ENCODE measurements around the gene ANKMY1.

Gene ANKMY1

DNA sequence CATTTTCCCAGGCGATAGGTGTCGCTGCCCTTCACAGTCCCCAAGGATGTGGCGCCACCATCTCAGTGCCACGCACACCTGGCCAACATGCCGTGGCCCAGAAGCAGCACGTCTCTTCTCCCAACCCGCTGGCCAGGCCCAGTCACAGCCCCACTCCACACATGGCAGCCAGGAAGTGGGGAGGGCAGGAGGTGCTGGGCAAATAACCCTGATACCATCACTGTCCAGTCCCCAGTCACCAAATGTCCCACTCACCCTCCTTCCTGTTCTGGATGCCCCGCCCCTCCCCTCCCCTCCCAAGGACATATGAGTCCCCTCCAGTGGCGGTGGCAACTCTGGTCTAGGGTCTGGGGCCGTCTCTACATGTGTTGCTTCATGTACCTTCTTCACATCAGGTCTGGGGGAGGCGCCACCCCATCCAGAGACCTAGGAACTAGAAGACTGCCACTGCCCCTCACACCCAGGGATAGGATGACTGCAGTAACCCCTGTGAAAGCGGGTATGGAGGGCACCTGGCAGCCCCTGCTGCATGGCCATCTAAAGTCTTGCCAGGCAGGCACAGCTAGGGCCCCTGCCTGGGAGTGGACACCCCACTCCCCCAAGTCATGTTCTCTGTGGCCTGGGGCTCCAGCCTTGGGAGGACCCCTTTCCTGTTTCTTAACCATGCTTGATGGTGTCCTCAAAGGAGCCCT is 21.4 kb upstream of the ANKMY1 start:
- DNase-seq = no peak

DNA sequence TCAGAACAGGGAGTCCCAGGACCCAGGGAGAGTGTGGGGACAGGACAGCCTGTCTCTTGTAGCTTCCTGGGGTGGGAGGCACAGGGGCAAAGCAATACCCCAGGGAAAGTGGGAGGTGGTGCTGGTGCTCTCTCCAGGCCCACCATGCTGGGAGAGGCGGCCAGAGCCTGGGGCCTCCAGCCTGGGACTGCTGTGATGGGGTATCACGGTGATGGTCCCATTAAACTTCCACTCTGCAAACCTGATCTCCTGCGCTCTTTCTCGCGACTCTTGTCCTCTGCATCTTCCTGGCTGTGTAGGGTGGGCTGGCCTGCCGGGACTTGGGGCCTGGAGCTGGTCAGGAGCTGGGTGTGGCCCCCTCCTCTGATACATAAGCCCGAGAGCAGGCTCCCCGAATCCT is 20.7 kb upstream of the ANKMY1 start:
- DNase-seq = no peak

DNA sequence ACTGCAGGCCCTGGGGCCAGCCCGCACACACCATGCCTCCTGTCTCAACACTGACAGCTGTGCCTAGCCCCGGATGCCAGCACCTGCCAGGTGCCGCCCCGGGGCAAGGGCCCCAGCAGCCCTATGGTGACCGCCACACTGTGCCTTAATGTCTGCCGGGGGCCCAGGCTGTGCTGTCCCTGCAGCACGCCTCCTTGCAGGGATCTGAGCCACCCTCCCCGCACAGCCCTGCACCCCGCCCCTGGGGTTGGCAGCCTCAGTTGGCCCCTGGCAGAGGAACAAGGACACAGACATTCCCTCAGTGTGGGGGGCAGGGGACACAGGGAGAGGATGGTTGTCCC is 20.3 kb upstream of the ANKMY1 start:
- DNase-seq = no peak

DNA sequence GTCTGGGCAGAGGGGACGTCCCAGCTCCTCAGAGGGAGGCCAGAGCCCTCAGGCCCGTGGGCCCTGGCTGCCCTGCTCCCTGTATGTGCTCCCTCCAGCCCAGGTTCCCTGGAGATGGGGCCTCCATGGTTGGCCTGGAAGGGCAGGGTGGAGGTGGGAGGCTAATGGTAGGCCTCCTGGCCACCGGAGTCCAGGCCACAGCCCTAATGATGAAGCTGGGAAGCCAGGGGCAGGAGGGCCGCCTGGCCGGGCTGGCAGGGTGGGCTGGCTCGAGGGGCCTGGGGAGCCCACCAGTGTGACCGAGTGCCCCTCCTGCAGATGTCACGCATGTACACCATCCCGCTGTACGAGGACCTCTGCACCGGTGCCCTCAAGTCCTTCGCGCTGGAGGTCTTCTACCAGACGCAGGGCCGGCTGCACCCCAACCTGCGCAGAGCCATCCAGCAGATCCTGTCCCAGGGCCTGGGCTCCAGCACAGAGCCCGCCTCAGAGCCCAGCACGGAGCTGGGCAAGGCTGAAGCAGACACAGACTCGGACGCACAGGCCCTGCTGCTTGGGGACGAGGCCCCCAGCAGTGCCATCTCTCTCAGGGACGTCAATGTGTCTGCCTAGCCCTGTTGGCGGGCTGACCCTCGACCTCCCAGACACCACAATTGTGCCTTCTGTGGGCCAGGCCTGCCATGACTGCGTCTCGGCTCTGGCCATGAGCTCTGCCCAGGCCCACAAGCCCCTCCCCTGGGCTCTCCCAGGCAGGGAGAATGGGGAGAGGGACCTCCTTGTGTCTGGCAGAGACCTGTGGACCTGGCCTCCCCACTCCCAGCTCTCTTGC is 19.7 kb upstream of the ANKMY1 start:
- no peak for DNase-seq

DNA sequence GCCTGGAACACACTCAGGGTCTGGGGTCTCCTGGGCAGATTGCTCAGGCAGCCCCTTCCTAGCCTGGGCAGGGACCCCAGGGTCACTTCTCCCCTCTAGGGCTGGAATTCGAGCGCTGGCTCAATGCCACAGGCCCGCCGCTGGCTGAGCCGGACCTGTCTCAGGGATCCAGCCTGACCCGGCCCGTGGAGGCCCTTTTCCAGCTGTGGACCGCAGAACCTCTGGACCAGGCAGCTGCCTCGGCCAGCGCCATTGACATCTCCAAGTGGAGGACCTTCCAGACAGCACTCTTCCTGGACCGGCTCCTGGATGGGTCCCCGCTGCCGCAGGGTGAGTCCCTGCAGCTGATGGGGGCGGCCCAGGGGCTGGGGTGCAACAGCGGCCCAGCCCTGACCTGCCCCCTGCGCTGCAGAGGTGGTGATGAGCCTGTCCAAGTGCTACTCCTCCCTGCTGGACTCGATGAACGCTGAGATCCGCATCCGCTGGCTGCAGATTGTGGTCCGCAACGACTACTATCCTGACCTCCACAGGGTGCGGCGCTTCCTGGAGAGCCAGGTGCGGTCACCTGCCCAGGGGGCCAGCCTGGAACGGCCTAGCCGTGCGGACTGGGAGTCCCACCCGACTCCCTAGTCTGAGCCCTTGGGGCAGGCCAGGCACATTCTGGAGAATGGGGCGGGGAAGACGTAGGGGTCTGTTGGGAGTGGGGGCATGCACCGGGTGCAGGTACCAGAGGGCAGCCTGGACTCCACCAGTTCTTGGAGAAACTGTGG is 18.8 kb upstream of the ANKMY1 start:
- DNase-seq = no peak

- DNase-seq = no peak
These were observed 18.2 kb upstream of the ANKMY1 start for GRCh38 chr2:240576036-240576435.

DNA sequence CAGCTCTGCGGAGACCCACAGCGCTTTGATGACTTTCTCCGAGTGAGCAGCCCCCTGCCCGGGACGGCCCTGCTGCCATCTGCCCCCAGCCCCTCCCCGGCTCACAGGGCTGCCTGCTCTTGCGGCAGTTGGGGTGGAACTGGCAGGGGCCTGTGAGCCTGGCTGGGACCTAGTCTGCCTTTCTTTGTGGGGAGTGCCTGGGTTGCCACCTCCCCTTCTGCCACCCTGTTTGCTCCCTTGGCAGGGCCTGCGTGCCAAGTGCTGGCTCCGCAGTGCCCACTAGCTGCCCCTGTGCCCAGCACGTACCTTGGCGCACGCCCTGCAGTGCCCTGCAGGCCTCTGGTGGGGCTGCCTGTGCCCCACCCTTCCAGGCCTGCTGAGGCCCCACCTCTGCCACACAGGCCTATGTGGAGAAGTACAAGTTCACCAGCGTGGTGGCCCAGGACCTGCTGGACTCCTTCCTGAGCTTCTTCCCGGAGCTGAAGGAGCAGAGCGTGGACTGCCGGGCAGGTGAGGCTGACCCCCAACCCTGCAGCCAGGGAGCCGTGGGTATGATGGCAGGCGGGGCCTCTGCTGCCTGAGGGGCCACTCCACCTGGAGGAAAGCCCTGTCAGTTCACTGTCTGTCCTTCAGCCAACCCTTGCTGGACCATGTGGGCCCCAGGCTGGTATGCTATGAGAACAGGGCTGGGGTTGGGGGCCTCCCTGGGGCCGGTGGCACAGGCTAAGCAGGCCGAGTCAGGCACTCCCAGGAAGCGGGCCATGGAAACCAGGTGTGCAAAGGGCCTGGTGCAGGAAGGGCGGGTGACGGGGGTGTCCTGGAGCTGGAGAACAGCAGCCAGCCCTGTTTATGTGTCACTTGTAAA is 17.5 kb upstream of the ANKMY1 start:
- DNase-seq = no peak

GRCh38 chr2:240574386-240575100 is 16.8 kb upstream of the ANKMY1 start:
- no peak for DNase-seq

GRCh38 chr2:240573516-240574385 is 16.0 kb upstream of the ANKMY1 start:
- DNase-seq = no peak

DNA sequence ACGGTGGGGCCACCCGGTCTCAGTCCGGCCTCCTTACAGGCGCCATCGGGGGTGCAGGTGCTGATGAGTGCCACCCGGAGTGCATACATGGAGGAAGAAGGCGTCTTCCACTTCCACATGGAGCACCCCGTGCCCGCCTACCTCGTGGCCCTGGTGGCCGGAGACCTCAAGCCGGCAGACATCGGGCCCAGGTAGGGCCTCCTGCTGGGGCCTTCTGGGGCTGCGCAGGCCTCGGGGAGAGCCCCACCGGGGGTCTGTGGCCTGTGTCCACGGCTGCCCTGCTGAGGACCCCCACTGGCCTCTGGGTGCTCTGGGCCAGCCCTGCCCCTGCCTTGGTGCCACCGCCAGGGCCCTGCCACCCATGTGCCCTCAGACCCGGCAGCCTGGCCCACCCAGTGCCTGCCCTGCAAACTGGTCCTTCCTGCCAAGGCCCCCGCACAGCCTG is 15.3 kb upstream of the ANKMY1 start:
- no peak for DNase-seq

- no peak for DNase-seq
These were observed 14.6 kb upstream of the ANKMY1 start for GRCh38 chr2:240572141-240573031.

- DNase-seq = no peak
These were observed 13.7 kb upstream of the ANKMY1 start for GRCh38 chr2:240571314-240571973.

- no peak for DNase-seq
These were observed 12.9 kb upstream of the ANKMY1 start for GRCh38 chr2:240570531-240571313.

DNA sequence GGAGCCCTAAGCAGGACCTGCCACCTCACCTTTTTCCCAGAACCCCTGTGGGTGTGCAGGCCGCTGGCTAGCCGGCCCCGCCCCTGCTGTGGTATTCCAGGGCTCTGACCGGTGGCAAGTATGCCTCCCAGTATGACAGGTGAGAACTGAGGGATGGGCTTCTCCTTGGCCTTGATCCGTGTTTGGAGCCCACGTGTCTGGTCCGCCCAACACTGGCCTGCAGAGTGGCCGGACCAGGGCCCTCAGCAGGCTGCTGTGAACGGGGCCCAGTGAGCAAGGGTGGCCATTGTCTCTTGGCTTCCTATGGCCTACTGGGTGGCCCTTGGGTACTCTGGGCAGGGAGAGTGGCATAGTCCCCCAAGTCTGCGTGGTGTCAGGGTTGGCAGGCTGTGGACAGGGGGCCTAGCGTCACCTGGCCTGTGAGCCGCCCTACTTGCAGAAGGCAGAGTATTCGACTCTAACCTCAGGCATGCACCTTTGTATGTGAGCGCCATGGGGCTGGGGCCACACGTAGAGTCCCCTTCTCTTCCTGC is 12.3 kb upstream of the ANKMY1 start:
- no peak for DNase-seq

GRCh38 chr2:240569523-240569997 is 11.8 kb upstream of the ANKMY1 start:
- DNase-seq = no peak

- peak; percentile 55 for DNase-seq
These were observed 11.1 kb upstream of the ANKMY1 start for GRCh38 chr2:240568678-240569522.

Data from NCI-H82 (cell line).